Keratinocyte (primary cell): ENCODE data around the gene LHFPL6. TPM values are rescaled to one million over a fixed set of nuclear protein-coding genes. Genes with fewer than 3 reads are reported as not detected.

Experiments
- DNase-seq: peaks from one replicate; pipeline ENCODE4 v3.0.0-alpha.2; 2011; ENCODE audit warnings: low read depth, missing footprints, low spot score
- FAIRE-seq: peaks from 2 replicates; lab custom pipeline; 2011; peaks lifted over from hg19 to GRCh38; lab: Jason Lieb, UNC
- H2AFZ ChIP-seq: 2 replicates; pipeline ENCODE4 v1.6.0; 2012; ENCODE audit warnings: low read length, control low read depth, inconsistent platforms; ENCODE audit not compliant: control insufficient read depth
- H3K27ac ChIP-seq: 2 replicates; pipeline ENCODE4 v1.5.1; 2011; ENCODE audit warnings: low read length; ENCODE audit not compliant: control insufficient read depth, insufficient read depth
- H3K27me3 ChIP-seq: 3 replicates; pipeline ENCODE4 v1.6.0; 2011; ENCODE audit warnings: low read length; ENCODE audit not compliant: control insufficient read depth, insufficient read depth; ENCODE audit errors: extremely low read depth
- H3K36me3 ChIP-seq, 2 experiments: 2 replicates in 1 of 2; 3 replicates in 1 of 2; pipeline ENCODE4 v1.5.1; 2011; ENCODE audit warnings: low read length in 2 of 2, mild to moderate bottlenecking in 1 of 2; ENCODE audit not compliant: control insufficient read depth in 2 of 2, insufficient read depth in 2 of 2; ENCODE audit errors: extremely low read depth in 1 of 2
- H3K4me1 ChIP-seq: 3 replicates; pipeline ENCODE4 v1.5.1; 2011; ENCODE audit warnings: low read length; ENCODE audit not compliant: control insufficient read depth, insufficient read depth; ENCODE audit errors: extremely low read depth
- H3K4me2 ChIP-seq: 3 replicates; pipeline ENCODE4 v1.6.0; 2011; ENCODE audit warnings: low read depth, low read length; ENCODE audit not compliant: control insufficient read depth, insufficient read depth; ENCODE audit errors: extremely low read depth
- H3K4me3 ChIP-seq, 3 experiments: fragments of 200-600 bp in 1 of 3; sonication (generic) in 1 of 3; 2 replicates in 2 of 3; 3 replicates in 1 of 3; pipeline ENCODE4 v1.5.1; 2011 to 2016; ENCODE audit warnings: low read length in 3 of 3, mild to moderate bottlenecking in 3 of 3, control low read depth in 2 of 3, inconsistent platforms in 1 of 3, low read depth in 1 of 3, mixed read lengths in 1 of 3, mixed run types in 1 of 3, moderate library complexity in 1 of 3; ENCODE audit not compliant: control insufficient read depth in 2 of 3, insufficient read depth in 2 of 3; ENCODE audit errors: extremely low read depth in 1 of 3
- H3K79me2 ChIP-seq: 2 replicates; pipeline ENCODE4 v1.6.0; 2012; ENCODE audit warnings: low read length; ENCODE audit not compliant: control insufficient read depth, insufficient read depth
- H3K9ac ChIP-seq: 3 replicates; pipeline ENCODE4 v1.6.0; 2011; ENCODE audit warnings: low read length; ENCODE audit not compliant: control insufficient read depth, insufficient read depth; ENCODE audit errors: extremely low read depth
- H3K9me1 ChIP-seq: 3 replicates; pipeline ENCODE4 v1.6.0; 2011; ENCODE audit warnings: low read length; ENCODE audit not compliant: control insufficient read depth, insufficient read depth; ENCODE audit errors: extremely low read depth
- H3K9me3 ChIP-seq: 2 replicates; pipeline ENCODE4 v1.5.1; 2012; ENCODE audit warnings: low read depth, low read length; ENCODE audit not compliant: control insufficient read depth
- H4K20me1 ChIP-seq: 3 replicates; pipeline ENCODE4 v1.6.0; 2011; ENCODE audit warnings: low read length; ENCODE audit not compliant: control insufficient read depth, insufficient read depth; ENCODE audit errors: extremely low read depth
- CTCF ChIP-seq, 3 experiments: IDR thresholded peaks in 1 of 3; conservative IDR thresholded peaks in 1 of 3; optimal IDR thresholded peaks in 1 of 3; 2 replicates in 2 of 3; 3 replicates in 1 of 3; pipeline versions ENCODE3 to v1.5.1; 2011; ENCODE audit warnings: low read length in 3 of 3, mild to moderate bottlenecking in 3 of 3, moderate library complexity in 2 of 3, control low read depth in 1 of 3, inconsistent platforms in 1 of 3; ENCODE audit not compliant: insufficient read depth in 2 of 3; ENCODE audit errors: extremely low read depth in 1 of 3
- EZH2 ChIP-seq: IDR thresholded peaks from one replicate; pipeline ENCODE4 v1.6.1; 2012; ENCODE audit warnings: inconsistent platforms, mild to moderate bottlenecking, low read length, moderate library complexity
- dilution Hi-C: fragments of 300-500 bp; cut with MboI; formaldehyde crosslinking; loops from one replicate; pipeline ENCODE4 v1.7.0; 2020; ENCODE audit warnings: low sequenced_read_pairs; ENCODE audit not compliant: extremely low pct_ligation_motif_present
- polyA plus RNA-seq, 5 experiments: library from polyadenylated mRNA; depleted of rRNA in 3 of 5; stranded (reverse) in 3 of 5; stranded (forward) in 1 of 5; unstranded in 1 of 5; fragments of >200 nt; gene quantifications; 1 replicate in 1 of 5; 2 replicates in 3 of 5; 3 replicates in 1 of 5; pipeline versions ENCODE4 v1.2.1 to v1.2.3, GENCODE V29; 2011 to 2012; ENCODE audit warnings: missing spikeins in 2 of 5, low read depth in 1 of 5, low replicate concordance in 1 of 5

The LHFPL6 gene
- polyA plus RNA-seq, 1 donor (not counting 4 experiments of a cell fraction or from before 2014, with no cell fraction given), result 15.8 TPM

GRCh38 chr13:39432196-39432595 is 170.8 kb downstream of the LHFPL6 start:
- Histone ChIP-seq H3K9ac (no peak overlapping the region), H3K27me3 (no peaks in the 10 kb centered on the region), H3K4me2 (no peak overlapping the region), H3K4me3 (no peak overlapping the region), H2AFZ (no peak overlapping the region), H3K79me2 (no peaks in the 10 kb centered on the region), H3K4me1 (no peaks in the 10 kb centered on the region), H3K27ac (no peak overlapping the region), H3K36me3 (no peaks in the 10 kb centered on the region), H3K9me1 (no peaks in the 10 kb centered on the region), H3K9me3 (no peaks in the 10 kb centered on the region), H4K20me1 (no peaks in the 10 kb centered on the region)
- DNase-seq, result no peak
- no peak for TF ChIP-seq EZH2
- no peak for TF ChIP-seq CTCF (optimal IDR thresholded peaks at IDR 0.05 in 1 of 3, IDR thresholded peaks at IDR 0.05 in 1 of 3, conservative IDR thresholded peaks at IDR 0.05 in 1 of 3; ENCODE audit: extremely low read depth in 1 of 3, insufficient read depth in 2 of 3, low read length in 3 of 3)
- no peak for FAIRE-seq
- dilution Hi-C loops, result no loop called here

- Histone ChIP-seq H3K9me1 (no peaks in the 10 kb centered on the region), H3K79me2 (no peaks in the 10 kb centered on the region), H3K4me3 (no peak overlapping the region), H3K27me3 (no peaks in the 10 kb centered on the region), H2AFZ (no peak overlapping the region), H3K36me3 (no peaks in the 10 kb centered on the region), H3K27ac (no peak overlapping the region), H4K20me1 (no peaks in the 10 kb centered on the region), H3K9ac (no peak overlapping the region), H3K4me1 (no peaks in the 10 kb centered on the region), H3K9me3 (no peaks in the 10 kb centered on the region), H3K4me2 (no peak overlapping the region)
- TF ChIP-seq CTCF (optimal IDR thresholded peaks at IDR 0.05 in 1 of 3, IDR thresholded peaks at IDR 0.05 in 1 of 3, conservative IDR thresholded peaks at IDR 0.05 in 1 of 3; ENCODE audit: extremely low read depth in 1 of 3, insufficient read depth in 2 of 3, low read length in 3 of 3) (no peak), EZH2 (no peak)
- no peak for FAIRE-seq
- no peak for DNase-seq
- dilution Hi-C loops, result no loop called here
These were observed 180.0 kb downstream of the LHFPL6 start for GRCh38 chr13:39422845-39423565.
